RWPE2 (cell line): ENCODE results near the gene CPEB3.
"Not testable (repeated sequence)": the region's sequence is repeated elsewhere in the genome, so short reads cannot be mapped to it uniquely, and the experiment has no call there.

Experiments
- ATAC-seq: fragments of 200-7000 bp; cut with Tn5 transposase; 3 replicates; pipeline ENCODE4 v1.9.1; 2021; ENCODE audit warnings: low read depth
- DNase-seq: peaks from one replicate; pipeline ENCODE4 v3.0.0-alpha.2; 2020; ENCODE audit warnings: low spot score
- H3K27ac ChIP-seq: fragments of 450-650 bp; 2 replicates; pipeline ENCODE4 v1.5.1; 2017; ENCODE audit warnings: mild to moderate bottlenecking; ENCODE audit not compliant: poor library complexity, severe bottlenecking
- H3K27me3 ChIP-seq: fragments of 250-450 bp; sonication (Bioruptor Pico); 2 replicates; pipeline ENCODE4 v1.5.1; 2021; ENCODE audit warnings: mild to moderate bottlenecking, moderate library complexity; ENCODE audit not compliant: insufficient read depth, poor library complexity, severe bottlenecking
- H3K36me3 ChIP-seq: fragments of 250-450 bp; sonication (Bioruptor Pico); 2 replicates; pipeline ENCODE4 v1.5.1; 2020; ENCODE audit warnings: low read depth, mild to moderate bottlenecking, moderate library complexity
- H3K4me1 ChIP-seq: fragments of 250-450 bp; sonication (Bioruptor Pico); 2 replicates; pipeline ENCODE4 v1.5.1; 2021; ENCODE audit warnings: mild to moderate bottlenecking, moderate library complexity; ENCODE audit not compliant: insufficient read depth, poor library complexity, severe bottlenecking
- H3K4me3 ChIP-seq: fragments of 250-450 bp; sonication (Bioruptor Pico); 2 replicates; pipeline ENCODE4 v1.5.1; 2021; ENCODE audit warnings: mild to moderate bottlenecking, moderate library complexity; ENCODE audit not compliant: severe bottlenecking
- H3K9me3 ChIP-seq: fragments of 250-450 bp; sonication (Bioruptor Pico); 2 replicates; pipeline ENCODE4 v1.5.1; 2021; ENCODE audit warnings: mild to moderate bottlenecking, moderate library complexity; ENCODE audit not compliant: severe bottlenecking
- TF ChIP-seq, protein P1 (sequence below): fragments of 450-650 bp; IDR thresholded peaks from one replicate; pipeline ENCODE4 v1.5.1; 2017; ENCODE audit warnings: mild to moderate bottlenecking, moderate library complexity; ENCODE audit not compliant: poor library complexity, severe bottlenecking

Gene CPEB3

GRCh38 chr10:92218569-92218968 is 72.3 kb downstream of the CPEB3 start:
- H3K27ac ChIP-seq: no peak overlapping the region
- TF ChIP-seq, protein P1, sequence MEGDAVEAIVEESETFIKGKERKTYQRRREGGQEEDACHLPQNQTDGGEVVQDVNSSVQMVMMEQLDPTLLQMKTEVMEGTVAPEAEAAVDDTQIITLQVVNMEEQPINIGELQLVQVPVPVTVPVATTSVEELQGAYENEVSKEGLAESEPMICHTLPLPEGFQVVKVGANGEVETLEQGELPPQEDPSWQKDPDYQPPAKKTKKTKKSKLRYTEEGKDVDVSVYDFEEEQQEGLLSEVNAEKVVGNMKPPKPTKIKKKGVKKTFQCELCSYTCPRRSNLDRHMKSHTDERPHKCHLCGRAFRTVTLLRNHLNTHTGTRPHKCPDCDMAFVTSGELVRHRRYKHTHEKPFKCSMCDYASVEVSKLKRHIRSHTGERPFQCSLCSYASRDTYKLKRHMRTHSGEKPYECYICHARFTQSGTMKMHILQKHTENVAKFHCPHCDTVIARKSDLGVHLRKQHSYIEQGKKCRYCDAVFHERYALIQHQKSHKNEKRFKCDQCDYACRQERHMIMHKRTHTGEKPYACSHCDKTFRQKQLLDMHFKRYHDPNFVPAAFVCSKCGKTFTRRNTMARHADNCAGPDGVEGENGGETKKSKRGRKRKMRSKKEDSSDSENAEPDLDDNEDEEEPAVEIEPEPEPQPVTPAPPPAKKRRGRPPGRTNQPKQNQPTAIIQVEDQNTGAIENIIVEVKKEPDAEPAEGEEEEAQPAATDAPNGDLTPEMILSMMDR: no peak
- DNase-seq (no peak), ATAC-seq (no peak)
- no peak overlapping the region for H3K4me3 ChIP-seq
- H3K36me3 ChIP-seq: no peaks in the 10 kb centered on the region
- no peaks in the 10 kb centered on the region for H3K9me3 ChIP-seq
- H3K27me3 ChIP-seq: no peaks in the 10 kb centered on the region
- peaks cover 19% of the 10 kb centered on the region for H3K4me1 ChIP-seq

GRCh38 chr10:92216608-92217007 is 74.3 kb downstream of the CPEB3 start:
- H3K27me3 ChIP-seq, DNase-seq, H3K9me3 ChIP-seq, H3K4me3 ChIP-seq, H3K4me1 ChIP-seq, H3K27ac ChIP-seq, H3K36me3 ChIP-seq, ATAC-seq: not testable (repeated sequence)

DNA sequence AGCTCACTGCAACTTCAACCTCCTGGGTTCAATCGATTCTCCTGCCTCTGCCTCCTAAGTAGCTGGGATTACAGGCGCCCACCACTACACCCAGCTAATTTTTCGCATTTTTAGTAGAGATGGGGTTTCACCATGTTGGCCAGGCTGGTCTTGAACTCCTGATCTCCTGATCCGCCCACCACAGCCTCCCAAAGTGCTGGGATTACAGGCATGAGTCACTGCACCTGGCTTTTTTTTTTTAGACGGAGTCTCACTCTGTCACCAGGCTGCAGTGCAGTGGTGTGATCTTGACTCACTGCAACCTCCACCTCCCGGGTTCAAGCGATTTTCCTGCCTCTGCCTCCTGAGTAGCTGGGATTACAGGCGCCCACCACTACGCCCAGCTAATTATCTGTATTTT is 75.7 kb downstream of the CPEB3 start:
- not testable (repeated sequence) for H3K27me3 ChIP-seq, H3K4me3 ChIP-seq, H3K9me3 ChIP-seq, H3K36me3 ChIP-seq, DNase-seq, H3K27ac ChIP-seq, ATAC-seq
- peaks cover 16% of the 10 kb centered on the region for H3K4me1 ChIP-seq

GRCh38 chr10:92213049-92213448 is 77.8 kb downstream of the CPEB3 start:
- no peak overlapping the region for H3K4me3 ChIP-seq
- no peaks in the 10 kb centered on the region for H3K27me3 ChIP-seq
- peaks cover 9% of the 10 kb centered on the region for H3K4me1 ChIP-seq
- TF ChIP-seq, protein P1: no peak
- no peak for ATAC-seq
- H3K27ac ChIP-seq: no peak overlapping the region
- no peaks in the 10 kb centered on the region for H3K9me3 ChIP-seq
- no peaks in the 10 kb centered on the region; the same call in 1 of the 2 replicates for H3K36me3 ChIP-seq
- DNase-seq: no peak

DNA sequence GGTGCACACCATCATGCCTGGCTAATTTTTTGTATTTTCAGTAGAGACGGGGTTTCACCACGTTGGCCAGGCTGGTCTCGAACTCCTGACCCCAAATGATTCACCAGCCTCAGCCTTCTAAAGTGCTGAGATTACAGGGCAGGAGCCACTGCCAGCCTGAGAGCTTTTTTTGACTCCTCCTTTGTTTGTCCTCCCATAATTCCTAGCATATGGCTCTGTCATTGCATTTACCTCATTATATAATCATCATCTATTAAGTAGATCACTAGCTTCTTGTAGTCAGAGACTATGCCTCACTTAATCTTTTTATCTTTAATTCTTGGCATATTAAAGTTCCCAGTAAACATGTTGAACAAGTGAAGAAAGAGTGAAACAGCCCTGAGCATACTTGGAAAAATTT is 82.1 kb downstream of the CPEB3 start:
- ATAC-seq (peak; percentile 36; the same call in 1 of the 3 replicates), DNase-seq (no peak)
- TF ChIP-seq, protein P1: no peak
- Histone ChIP-seq H3K27ac (no peak overlapping the region), H3K4me3 (no peak overlapping the region), H3K4me1 (peaks cover 9% of the 10 kb centered on the region), H3K36me3 (no peaks in the 10 kb centered on the region; the same call in 1 of the 2 replicates), H3K27me3 (no peaks in the 10 kb centered on the region), H3K9me3 (no peaks in the 10 kb centered on the region)

- no peaks in the 10 kb centered on the region for H3K27me3 ChIP-seq
- H3K4me1 ChIP-seq: peaks cover 9% of the 10 kb centered on the region
- ATAC-seq (no peak), DNase-seq (no peak)
- no peaks in the 10 kb centered on the region for H3K9me3 ChIP-seq
- no peak overlapping the region for H3K4me3 ChIP-seq
- no peak overlapping the region for H3K27ac ChIP-seq
- TF ChIP-seq, protein P1: no peak
- no peaks in the 10 kb centered on the region; the same call in 1 of the 2 replicates for H3K36me3 ChIP-seq
Observed at GRCh38 chr10:92208157-92208720, 82.6 kb downstream of the CPEB3 start.
